Measurements from ENCODE around the gene ERC1.

DNA sequence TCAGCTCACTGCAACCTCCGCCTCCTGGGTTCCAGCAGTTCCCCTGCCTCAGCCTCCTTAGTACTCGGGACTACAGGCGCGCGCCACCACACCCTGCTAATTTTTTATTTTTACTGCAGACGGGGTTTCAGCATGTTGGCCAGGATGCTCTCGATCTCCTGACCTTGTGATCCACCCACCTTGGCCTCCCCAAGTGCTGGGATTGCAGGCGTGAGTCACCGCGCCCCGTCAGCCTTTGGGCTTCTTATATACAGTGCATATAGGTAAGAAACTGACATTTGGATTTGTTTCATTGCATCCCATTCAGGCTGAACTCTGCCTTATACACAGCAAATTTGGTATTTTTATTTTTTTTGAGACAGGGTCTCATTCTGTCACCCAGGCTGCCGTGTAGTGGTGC is 176.8 kb downstream of the ERC1 start:
- TF ChIP-seq ZSCAN20 (CRISPR knock-in tag; IDR thresholded peaks at IDR 0.05) (no peak), POLR2AphosphoS2 (conservative IDR thresholded peaks at IDR 0.05; ENCODE audit: low read length) (no peak), POLR2A (IDR thresholded peaks at IDR 0.05; ENCODE audit: low read length) (no peak)
- TF ChIP-seq, protein P1, sequence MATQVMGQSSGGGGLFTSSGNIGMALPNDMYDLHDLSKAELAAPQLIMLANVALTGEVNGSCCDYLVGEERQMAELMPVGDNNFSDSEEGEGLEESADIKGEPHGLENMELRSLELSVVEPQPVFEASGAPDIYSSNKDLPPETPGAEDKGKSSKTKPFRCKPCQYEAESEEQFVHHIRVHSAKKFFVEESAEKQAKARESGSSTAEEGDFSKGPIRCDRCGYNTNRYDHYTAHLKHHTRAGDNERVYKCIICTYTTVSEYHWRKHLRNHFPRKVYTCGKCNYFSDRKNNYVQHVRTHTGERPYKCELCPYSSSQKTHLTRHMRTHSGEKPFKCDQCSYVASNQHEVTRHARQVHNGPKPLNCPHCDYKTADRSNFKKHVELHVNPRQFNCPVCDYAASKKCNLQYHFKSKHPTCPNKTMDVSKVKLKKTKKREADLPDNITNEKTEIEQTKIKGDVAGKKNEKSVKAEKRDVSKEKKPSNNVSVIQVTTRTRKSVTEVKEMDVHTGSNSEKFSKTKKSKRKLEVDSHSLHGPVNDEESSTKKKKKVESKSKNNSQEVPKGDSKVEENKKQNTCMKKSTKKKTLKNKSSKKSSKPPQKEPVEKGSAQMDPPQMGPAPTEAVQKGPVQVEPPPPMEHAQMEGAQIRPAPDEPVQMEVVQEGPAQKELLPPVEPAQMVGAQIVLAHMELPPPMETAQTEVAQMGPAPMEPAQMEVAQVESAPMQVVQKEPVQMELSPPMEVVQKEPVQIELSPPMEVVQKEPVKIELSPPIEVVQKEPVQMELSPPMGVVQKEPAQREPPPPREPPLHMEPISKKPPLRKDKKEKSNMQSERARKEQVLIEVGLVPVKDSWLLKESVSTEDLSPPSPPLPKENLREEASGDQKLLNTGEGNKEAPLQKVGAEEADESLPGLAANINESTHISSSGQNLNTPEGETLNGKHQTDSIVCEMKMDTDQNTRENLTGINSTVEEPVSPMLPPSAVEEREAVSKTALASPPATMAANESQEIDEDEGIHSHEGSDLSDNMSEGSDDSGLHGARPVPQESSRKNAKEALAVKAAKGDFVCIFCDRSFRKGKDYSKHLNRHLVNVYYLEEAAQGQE (IDR thresholded peaks at IDR 0.05) = no peak
